SK-N-SH treated with all-trans-retinoic acid at 6 μM for 48 hours (cell line): Measurements from ENCODE around the gene CELA1.
A peak's percentile ranks its signal among the peaks of the same experiment; 100 is the strongest.
"Not testable (repeated sequence)": the region's sequence is repeated elsewhere in the genome, so short reads cannot be mapped to it uniquely, and the experiment has no call there.

ENCODE experiments used
- ATAC-seq: fragments of 200-7000 bp; cut with Tn5 transposase; 3 replicates; pipeline ENCODE4 v1.9.1; 2020; ENCODE audit warnings: mild to moderate bottlenecking, moderate library complexity
- ARNTL ChIP-seq: fragments of 450-650 bp; formaldehyde crosslinking; IDR thresholded peaks from 2 replicates; pipeline ENCODE4 v1.5.0; 2020; ENCODE audit warnings: low read depth, mild to moderate bottlenecking, moderate library complexity, borderline replicate concordance
- CREB5 ChIP-seq: fragments of 250-450 bp; sonication (Bioruptor Pico); IDR thresholded peaks from 2 replicates; pipeline ENCODE4 v1.5.1; 2020; ENCODE audit warnings: low read depth, mild to moderate bottlenecking, moderate library complexity
- CSDC2 ChIP-seq: fragments of 250-450 bp; sonication (Bioruptor Pico); IDR thresholded peaks from 2 replicates; pipeline ENCODE4 v1.5.0; 2020; ENCODE audit warnings: mild to moderate bottlenecking, moderate library complexity
- CSRNP3 ChIP-seq: fragments of 250-450 bp; sonication (Bioruptor Pico); IDR thresholded peaks from 2 replicates; pipeline ENCODE4 v1.5.1; 2021; ENCODE audit warnings: mild to moderate bottlenecking, moderate library complexity
- ESRRG ChIP-seq: fragments of 250-450 bp; sonication (Bioruptor Pico); IDR thresholded peaks from 2 replicates; pipeline ENCODE4 v1.6.1; 2021; ENCODE audit warnings: mild to moderate bottlenecking
- GLIS3 ChIP-seq: fragments of 250-450 bp; sonication (Bioruptor Pico); IDR thresholded peaks from 2 replicates; pipeline ENCODE4 v1.5.0; 2020; ENCODE audit warnings: mild to moderate bottlenecking, moderate library complexity
- ISL1 ChIP-seq: fragments of 250-450 bp; sonication (Bioruptor Pico); IDR thresholded peaks from 2 replicates; pipeline ENCODE4 v2.1.2; 2022; ENCODE audit warnings: mild to moderate bottlenecking, moderate library complexity
- OSR1 ChIP-seq: fragments of 250-450 bp; sonication (Bioruptor Pico); IDR thresholded peaks from 2 replicates; pipeline ENCODE4 v1.8.0; 2022; ENCODE audit warnings: moderate library complexity, mild to moderate bottlenecking, inconsistent platforms
- PATZ1 ChIP-seq: fragments of 250-450 bp; sonication (Bioruptor Pico); IDR thresholded peaks from 2 replicates; pipeline ENCODE4 v1.8.0; 2020; ENCODE audit warnings: mild to moderate bottlenecking, moderate library complexity, borderline replicate concordance
- POU6F1 ChIP-seq: fragments of 250-450 bp; sonication (Bioruptor Pico); IDR thresholded peaks from 2 replicates; pipeline ENCODE4 v1.8.0; 2021; ENCODE audit warnings: low read depth, mild to moderate bottlenecking, moderate library complexity, borderline replicate concordance
- PPARA ChIP-seq: fragments of 250-450 bp; sonication (Bioruptor Pico); IDR thresholded peaks from 2 replicates; pipeline ENCODE4 v1.5.0; 2020; ENCODE audit warnings: mild to moderate bottlenecking, borderline replicate concordance
- RARB ChIP-seq: fragments of 250-450 bp; sonication (Bioruptor Pico); IDR thresholded peaks from 2 replicates; pipeline ENCODE4 v1.8.0; 2021; ENCODE audit warnings: mild to moderate bottlenecking, moderate library complexity
- SNAI2 ChIP-seq: fragments of 250-450 bp; sonication (Bioruptor Pico); IDR thresholded peaks from 2 replicates; pipeline ENCODE4 v1.5.0; 2020; ENCODE audit warnings: mild to moderate bottlenecking, moderate library complexity
- TCF4 ChIP-seq: fragments of 250-450 bp; sonication (Bioruptor Pico); IDR thresholded peaks from 2 replicates; pipeline ENCODE4 v1.8.0; 2021; ENCODE audit warnings: mild to moderate bottlenecking, moderate library complexity, borderline replicate concordance
- TOX ChIP-seq: fragments of 250-450 bp; sonication (Bioruptor Pico); IDR thresholded peaks from 2 replicates; pipeline ENCODE4 v1.8.0; 2021; ENCODE audit warnings: mild to moderate bottlenecking, moderate library complexity, borderline replicate concordance
- TSHZ2 ChIP-seq: fragments of 250-450 bp; sonication (Bioruptor Pico); IDR thresholded peaks from 2 replicates; pipeline ENCODE4 v1.5.0; 2020; ENCODE audit warnings: mild to moderate bottlenecking, moderate library complexity
- ZC3H10 ChIP-seq: fragments of 250-450 bp; sonication (Bioruptor Pico); IDR thresholded peaks from 2 replicates; pipeline ENCODE4 v1.5.1; 2021; ENCODE audit warnings: mild to moderate bottlenecking, moderate library complexity
- ZFP3 ChIP-seq: fragments of 250-450 bp; sonication (Bioruptor Pico); IDR thresholded peaks from 2 replicates; pipeline ENCODE4 v1.5.0; 2020; ENCODE audit warnings: mild to moderate bottlenecking, moderate library complexity
- ZFP30 ChIP-seq: fragments of 450-650 bp; formaldehyde crosslinking; IDR thresholded peaks from 2 replicates; pipeline ENCODE4 v1.5.0; 2022; ENCODE audit warnings: mild to moderate bottlenecking, moderate library complexity
- ZNF70 ChIP-seq: fragments of 450-650 bp; formaldehyde crosslinking; IDR thresholded peaks from 2 replicates; pipeline ENCODE4 v1.5.0; 2020; ENCODE audit warnings: mild to moderate bottlenecking, moderate library complexity
- ZNF8 ChIP-seq: fragments of 450-650 bp; formaldehyde crosslinking; IDR thresholded peaks from 2 replicates; pipeline ENCODE4 v1.5.0; 2020; ENCODE audit warnings: mild to moderate bottlenecking, moderate library complexity

CELA1 gene

GRCh38 chr12:51318846-51319599 lies 27.5 kb downstream of the CELA1 start:
- no peak for TF ChIP-seq RARB (CRISPR knock-in tag)
- no peak for TF ChIP-seq TCF4 (CRISPR knock-in tag)
- no peak for ATAC-seq

- ATAC-seq: not testable (repeated sequence)
These were observed 28.2 kb downstream of the CELA1 start for GRCh38 chr12:51318057-51318806.

- TF ChIP-seq ISL1: no peak
- no peak for TF ChIP-seq PPARA
- no peak for TF ChIP-seq ZFP3 (CRISPR knock-in tag)
- TF ChIP-seq ZNF8 (CRISPR knock-in tag): no peak
- no peak for TF ChIP-seq SNAI2 (CRISPR knock-in tag)
- TF ChIP-seq PATZ1 (CRISPR knock-in tag): no peak
- TF ChIP-seq GLIS3: no peak
- no peak for TF ChIP-seq TOX (CRISPR knock-in tag)
- no peak for TF ChIP-seq OSR1 (CRISPR knock-in tag)
- no peak for TF ChIP-seq RARB (CRISPR knock-in tag)
- no peak for TF ChIP-seq ARNTL (CRISPR knock-in tag)
- TF ChIP-seq ESRRG (CRISPR knock-in tag): no peak
- TF ChIP-seq CSDC2 (CRISPR knock-in tag): no peak
- no peak for TF ChIP-seq ZNF70
- no peak for TF ChIP-seq ZFP30 (CRISPR knock-in tag)
- TF ChIP-seq CSRNP3: no peak
- no peak for TF ChIP-seq POU6F1
- no peak for TF ChIP-seq CREB5
- TF ChIP-seq ZC3H10 (CRISPR knock-in tag): no peak
- no peak for ATAC-seq
These were observed 35.1 kb downstream of the CELA1 start for GRCh38 chr12:51311389-51311788.

- ATAC-seq: peak; percentile 94
- TF ChIP-seq POU6F1 (no peak), ESRRG (CRISPR knock-in tag) (no peak), RARB (CRISPR knock-in tag) (no peak), ZC3H10 (CRISPR knock-in tag) (no peak), ZNF8 (CRISPR knock-in tag) (no peak), TSHZ2 (CRISPR knock-in tag) (no peak)
These were observed 38.6 kb downstream of the CELA1 start for GRCh38 chr12:51307655-51308593.
